Measurements from ENCODE around the gene CEP250.
"Not testable (repeated sequence)": the region's sequence is repeated elsewhere in the genome, so short reads cannot be mapped to it uniquely, and the experiment has no call there.

CEP250 gene

DNA sequence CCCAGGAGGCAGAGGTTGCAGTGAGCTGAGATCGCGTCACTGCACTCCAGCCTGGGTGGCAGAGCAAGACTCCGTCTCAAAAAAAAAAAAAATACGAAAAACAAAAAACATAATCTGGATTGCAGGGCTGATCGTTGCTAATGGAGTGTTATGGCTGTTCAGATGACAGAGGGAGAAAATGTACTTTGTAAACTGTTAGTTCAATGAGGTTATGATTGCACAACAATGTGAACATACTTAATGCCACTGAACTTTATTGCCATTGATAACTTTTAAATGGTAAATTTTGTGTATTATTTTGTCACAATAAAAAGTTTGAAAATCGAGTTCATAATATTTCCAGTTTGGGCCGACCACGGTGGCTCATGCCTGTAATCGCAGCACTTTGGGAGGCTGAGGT is 63.6 kb downstream of the CEP250 start:
- no peak for DNase-seq (ENCODE audit: low read depth in 2 of 2)

DNA sequence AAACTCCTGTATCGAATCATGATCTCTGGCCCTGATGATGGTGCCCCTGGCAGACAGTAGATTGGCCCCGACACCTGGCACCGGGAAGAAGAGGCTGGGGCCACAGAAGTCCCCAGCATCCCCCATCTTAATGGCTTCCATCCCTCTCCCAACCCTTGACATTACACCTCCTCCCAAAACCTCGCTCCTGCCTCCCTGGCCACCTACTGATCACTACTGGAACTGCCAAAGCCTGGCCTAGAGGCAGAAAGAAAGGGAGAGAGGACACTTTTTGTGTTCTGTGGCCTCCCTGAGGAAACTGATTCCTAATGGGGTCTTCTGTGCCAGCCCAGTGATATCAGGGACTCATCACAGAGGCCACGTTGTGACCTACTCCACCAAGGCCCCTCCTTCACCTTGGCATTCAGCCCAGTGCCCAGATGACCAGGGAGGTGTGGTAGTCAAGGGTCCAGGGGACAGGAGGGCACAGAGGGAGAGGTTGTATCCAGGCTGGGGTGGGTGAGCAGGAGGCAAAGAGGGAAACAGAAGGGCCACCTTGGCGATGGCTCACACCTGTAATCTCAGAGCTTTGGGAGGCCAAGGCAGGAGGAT is 68.0 kb downstream of the CEP250 start:
- DNase-seq (ENCODE audit: low read depth in 2 of 2), result peak in 1 of 2 donors; percentile 15

DNA sequence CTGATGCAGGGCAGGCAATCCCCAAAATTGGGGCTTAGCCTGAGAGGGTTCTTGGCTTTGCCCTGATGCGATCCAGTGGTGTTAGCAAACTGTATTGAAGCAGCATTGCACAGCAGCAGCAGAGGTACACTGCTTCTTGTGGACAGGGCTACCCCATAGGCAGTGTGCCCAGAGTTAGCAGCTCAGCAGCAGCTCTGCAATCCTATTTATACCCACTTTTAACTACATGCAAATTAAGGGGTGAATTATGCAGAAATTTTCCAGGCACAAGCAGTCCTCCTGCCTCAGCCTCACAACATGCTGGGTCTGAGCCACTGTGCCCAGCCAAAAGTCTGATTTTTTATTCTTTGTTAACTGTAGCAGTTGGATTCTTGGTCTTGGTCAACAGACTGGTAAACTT is 70.2 kb downstream of the CEP250 start:
- no peak for DNase-seq (ENCODE audit: low read depth in 2 of 2)

DNA sequence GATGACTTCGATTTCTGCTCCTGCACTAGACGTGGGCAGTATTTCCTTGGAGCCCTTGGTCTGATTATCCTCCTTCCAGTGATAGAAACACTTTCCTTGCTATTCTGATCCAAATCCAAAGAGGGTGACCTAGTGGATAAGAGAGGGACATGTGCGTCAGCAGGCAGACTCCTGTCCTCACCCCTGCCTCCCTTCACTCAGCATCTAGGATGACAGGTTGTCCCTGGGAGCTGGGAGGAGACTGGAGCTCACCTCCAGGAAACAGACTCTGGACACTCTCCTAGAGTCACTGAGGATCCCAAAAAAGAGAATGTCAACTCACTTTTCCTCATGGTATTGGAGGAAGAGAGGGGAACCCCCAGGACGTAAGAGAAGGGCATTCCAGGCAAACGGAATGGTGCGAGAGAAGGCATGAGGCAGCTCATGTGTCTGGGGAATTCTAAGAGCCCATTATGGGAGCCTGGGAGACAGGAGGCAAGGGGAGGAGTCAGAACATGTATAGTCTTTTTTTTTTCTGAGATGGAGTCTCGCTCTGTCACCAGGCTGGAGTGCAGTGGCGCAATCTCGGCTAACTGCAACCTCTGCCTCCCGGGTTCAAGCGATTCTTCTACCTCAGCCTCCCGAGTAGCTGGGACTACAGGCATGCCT is 71.8 kb downstream of the CEP250 start:
- DNase-seq (ENCODE audit: low read depth in 2 of 2), result no peak

DNA sequence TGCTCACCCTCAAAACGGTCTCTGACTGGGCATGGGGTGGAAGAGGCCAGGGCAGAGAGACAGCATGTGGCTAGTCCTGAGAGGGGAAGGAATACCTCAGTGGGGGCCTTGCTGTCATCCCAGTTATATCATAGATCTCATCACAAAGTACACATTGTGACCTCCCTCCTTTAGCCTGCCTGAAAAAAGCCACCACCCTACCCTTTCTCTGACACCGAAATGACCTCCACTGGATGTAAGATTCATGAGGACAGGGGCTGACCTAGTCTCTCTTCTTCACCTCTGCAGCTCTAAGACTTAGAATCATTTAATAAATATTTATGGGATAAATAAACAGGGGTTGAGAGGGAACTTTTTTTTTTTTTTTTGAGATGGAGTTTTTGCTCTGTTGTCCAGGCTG is 74.2 kb downstream of the CEP250 start, which contains the start of gene C20orf173:
C20orf173 (minus strand) TSS at position 101 of the 400 bp plus-strand sequence. CDS start 279 bp downstream, outside the sequence.
- no peak for DNase-seq (ENCODE audit: low read depth in 2 of 2)

DNA sequence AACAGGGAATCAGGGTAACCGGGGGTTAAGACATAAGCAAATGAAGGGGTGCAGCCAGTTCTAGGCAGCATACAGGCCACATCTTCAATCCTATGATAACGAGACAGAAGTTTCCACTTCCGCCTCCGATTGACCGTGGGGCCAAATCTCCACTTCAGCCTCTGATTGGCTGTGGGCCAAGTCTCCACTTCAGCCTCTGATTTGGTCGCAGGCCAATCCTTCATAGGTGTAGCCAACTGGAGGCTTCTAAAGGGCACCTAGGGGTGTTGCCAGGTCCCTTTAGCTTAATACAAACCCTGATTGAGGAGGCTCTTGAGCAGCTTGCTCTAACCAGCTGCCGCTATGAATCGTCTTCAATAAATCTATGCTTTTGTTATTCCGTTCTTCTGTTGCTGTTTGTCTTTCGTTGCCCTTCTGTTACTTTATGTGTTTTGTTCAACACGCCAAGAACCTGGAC is 84.4 kb downstream of the CEP250 start:
- DNase-seq (ENCODE audit: low read depth in 2 of 2), result no peak

DNA sequence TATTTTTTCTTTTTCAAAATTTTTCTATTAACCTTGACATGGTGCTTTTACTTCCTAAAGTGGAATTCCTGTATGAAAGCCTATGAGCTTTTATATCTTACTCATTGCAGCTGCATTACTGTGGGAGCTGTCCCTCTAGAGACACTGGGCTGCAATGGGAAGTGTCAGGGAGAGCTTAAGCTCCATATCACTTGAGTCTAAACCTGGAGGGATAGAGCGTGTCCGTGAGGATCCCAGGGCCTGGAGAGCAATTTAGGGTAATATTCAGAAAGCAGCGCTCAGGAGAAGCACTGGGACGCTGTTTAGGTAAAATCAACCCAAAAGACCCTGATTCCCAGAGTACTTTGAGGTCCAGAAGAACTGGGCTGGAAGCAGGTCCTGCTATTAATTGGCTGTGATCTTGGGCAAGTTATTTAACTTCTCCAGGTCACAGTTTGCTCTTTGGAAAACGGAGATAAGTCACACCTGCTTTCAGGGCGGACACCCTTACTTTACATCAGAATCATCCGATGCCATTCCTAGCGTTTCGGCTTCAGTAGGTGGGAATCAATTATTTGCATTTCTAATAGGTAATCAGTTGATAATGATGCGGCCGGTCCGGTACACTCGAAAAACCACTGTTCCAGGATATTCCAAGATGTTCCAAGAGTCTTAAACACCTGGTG is 85.9 kb downstream of the CEP250 start:
- no peak for DNase-seq (ENCODE audit: low read depth in 2 of 2)

DNA sequence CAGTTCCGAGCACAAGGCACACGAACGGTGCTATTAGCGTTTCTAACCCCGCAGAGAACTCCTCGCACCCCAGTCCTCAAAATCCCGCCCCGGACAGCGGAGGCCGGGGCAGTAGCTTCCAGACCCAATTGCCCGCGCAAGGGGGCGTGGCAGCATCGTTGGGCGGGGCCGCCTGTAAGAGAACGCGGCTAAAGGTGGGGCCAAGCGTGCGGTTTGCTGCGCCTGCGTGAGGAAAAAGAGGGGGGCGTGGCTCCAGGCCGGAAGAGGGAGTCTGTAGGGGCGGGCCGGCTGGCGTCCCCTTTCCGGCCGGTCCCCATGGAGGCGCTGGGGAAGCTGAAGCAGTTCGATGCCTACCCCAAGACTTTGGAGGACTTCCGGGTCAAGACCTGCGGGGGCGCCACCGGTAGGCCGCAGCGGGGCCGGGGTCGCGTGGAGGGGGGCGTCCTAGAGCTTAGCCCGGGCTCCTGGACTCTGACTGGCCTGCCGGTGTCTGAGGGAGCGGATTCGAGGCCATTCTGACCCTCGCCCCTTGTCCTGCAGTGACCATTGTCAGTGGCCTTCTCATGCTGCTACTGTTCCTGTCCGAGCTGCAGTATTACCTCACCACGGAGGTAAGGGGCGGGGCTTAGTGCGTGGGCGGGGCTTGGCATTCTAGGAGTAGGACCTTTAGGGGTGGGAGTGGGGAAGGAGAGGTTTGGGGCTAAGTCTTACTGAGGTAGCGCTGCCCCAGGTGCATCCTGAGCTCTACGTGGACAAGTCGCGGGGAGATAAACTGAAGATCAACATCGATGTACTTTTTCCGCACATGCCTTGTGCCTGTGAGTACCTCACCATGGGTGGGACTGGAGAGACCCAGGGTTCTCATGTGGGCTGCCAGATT is 86.6 kb downstream of the CEP250 start, which contains the start of gene ERGIC3:
ERGIC3 (plus strand) TSS at position 296 of the 880 bp plus-strand sequence; CDS start at position 316, 20 bp downstream.
- peak; percentile 98 for DNase-seq (ENCODE audit: low read depth in 2 of 2)

DNA sequence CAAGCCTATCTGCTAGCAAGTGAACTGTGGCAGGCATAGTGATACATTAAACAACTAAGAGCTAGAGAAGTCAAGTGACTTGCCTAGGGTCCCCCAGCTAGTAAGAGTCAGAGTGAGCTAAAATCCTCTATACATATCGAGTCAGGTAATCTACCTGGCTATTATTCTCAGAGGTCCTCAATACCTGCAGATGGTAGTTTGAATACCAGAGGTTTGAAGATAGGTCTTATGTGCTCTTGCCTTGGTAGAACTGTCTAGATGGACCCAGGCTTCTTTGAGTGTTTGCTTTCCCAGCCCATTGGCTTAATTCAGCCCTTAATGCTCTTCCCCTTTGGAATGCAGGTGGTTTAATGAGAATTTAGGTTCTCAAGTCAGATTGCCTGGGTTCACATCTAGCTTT is 87.6 kb downstream of the CEP250 start:
- DNase-seq (ENCODE audit: low read depth in 2 of 2), result no peak

DNA sequence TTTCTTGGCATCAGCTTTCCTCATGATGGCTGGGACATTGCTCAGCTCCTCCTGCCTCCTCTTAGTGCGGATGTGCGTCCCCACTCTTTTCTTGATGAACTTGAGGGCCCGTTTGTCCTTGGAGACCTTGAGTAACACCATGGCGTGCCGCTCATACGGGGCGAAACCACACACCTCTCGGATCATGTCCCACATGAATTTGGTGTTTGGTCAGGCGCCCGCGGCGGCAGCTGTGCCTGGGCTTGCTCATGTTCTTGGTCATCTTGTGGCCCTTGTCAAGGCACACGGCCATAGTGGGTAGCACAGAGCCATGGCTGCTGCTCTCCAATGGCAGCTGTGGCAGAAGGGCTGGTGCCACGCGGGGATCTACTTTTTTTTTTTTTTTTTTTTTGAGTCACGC is 89.0 kb downstream of the CEP250 start:
- DNase-seq (ENCODE audit: low read depth in 2 of 2), result no peak

DNA sequence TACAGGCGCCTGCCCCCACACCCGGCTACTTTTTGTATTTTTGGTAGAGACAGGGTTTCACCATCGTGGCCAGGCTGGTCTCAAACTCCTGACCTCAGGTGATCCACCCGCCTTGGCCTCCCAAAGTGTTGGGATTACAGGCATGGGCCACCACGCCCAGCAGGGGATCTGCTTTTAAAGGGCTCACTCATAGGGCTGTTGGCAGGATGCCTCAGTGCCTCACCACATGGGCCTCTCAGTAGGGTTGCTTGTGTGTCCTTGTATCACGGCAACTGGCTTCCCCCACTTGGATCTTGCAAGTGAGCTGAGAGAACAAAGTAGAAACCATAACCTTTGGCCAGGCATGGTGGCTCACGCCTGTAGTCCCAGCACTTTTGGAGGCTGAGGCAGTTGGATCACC is 89.5 kb downstream of the CEP250 start:
- not testable (repeated sequence) for DNase-seq (ENCODE audit: low read depth in 2 of 2)

DNA sequence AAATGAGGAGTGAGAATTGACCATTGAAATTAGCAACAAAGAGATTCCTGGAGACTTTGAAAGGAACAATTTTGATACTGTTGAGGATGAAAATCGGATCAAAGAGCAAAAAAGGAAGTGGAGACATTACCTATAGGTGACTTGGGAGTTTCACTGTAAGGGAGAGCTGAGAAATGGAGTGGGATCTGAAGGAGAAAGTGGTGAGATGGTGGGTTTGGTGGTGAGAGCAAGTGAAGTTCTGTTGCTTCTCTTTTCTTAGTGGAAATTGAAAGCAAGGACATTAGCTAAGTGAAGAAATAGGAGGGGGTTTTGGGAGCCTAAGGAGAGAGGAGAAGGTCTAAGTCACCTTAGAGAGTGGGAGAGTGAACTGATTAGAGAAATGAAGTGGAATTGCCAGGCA is 90.7 kb downstream of the CEP250 start:
- no peak for DNase-seq (ENCODE audit: low read depth in 2 of 2)

DNA sequence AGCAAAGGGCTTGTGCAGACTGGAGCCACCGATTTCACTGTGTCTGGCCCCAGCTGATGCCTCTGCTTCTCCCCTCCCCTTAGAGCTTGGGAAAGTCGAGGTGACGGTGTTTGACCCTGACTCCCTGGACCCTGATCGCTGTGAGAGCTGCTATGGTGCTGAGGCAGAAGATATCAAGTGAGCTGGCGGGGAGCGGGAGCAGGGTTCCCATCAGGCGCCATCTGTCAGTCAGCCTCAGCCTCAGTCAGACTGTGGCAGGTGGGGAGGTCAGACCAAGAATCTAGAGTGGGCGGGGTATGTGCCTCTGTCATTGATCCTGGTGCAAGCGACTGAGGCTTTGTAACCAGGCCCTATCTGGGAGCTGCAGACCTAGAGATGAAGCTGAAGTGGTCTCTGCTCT is 91.9 kb downstream of the CEP250 start:
- DNase-seq (ENCODE audit: low read depth in 2 of 2), result no peak

DNA sequence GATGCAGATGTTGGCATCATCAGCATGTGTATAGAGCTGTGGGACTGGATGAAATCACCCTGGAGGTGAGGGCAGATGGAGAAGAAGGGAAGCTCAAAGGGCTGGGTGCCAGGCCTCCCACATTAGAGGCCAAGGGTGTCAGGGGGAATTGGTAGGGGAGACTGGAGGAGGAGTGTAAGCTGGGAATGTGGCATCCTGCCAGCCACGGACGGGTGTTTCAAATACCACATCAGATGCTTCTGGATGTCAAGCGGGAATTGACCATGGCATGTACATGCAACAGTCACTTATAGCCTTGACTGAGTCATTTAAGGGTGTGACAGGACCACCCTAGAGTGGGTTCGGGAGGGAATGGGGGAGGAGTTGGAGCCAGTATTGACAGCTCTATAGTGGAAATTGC is 96.1 kb downstream of the CEP250 start:
- no peak for DNase-seq (ENCODE audit: low read depth in 2 of 2)

DNA sequence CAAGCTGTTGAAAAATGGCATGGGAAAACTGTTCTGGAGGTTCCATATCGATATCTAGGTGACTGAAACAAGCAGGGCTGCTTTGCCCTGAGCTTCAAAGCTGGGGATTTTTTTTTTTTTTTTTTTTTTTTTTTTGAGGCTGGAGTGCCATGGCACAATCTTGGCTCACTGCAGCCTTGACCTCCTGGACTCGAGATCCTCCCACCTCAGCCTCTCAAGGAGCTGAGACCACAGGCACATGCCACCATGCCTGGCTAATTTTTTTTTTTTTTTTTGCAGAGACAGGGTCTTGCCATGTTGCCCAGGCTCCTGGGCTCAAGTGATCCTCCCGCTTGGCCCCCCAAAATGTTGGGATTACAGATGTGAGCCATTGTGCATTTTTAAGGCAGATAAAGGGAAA is 97.5 kb downstream of the CEP250 start:
- no peak for DNase-seq (ENCODE audit: low read depth in 2 of 2)

DNA sequence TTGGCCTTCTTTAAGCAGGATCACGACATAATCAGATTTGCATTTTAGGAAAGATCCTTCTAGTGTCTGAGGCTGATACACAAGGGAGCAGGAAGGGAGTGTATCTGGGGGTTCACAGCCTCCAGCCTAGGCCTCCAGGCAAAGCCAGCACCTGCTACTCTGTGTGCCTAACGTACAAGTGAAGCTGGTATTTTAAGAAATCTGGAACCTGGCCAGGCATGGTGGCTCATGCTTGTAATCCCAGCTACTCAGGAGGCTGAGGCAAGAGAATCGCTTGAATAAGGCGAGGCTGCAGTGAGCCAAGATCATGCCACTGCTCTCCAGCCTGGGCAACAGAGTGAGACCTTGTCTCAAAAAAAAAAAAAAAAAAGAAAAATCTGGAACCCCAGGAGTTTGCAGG is 100.1 kb downstream of the CEP250 start:
- not testable (repeated sequence) for DNase-seq (ENCODE audit: low read depth in 2 of 2)

DNA sequence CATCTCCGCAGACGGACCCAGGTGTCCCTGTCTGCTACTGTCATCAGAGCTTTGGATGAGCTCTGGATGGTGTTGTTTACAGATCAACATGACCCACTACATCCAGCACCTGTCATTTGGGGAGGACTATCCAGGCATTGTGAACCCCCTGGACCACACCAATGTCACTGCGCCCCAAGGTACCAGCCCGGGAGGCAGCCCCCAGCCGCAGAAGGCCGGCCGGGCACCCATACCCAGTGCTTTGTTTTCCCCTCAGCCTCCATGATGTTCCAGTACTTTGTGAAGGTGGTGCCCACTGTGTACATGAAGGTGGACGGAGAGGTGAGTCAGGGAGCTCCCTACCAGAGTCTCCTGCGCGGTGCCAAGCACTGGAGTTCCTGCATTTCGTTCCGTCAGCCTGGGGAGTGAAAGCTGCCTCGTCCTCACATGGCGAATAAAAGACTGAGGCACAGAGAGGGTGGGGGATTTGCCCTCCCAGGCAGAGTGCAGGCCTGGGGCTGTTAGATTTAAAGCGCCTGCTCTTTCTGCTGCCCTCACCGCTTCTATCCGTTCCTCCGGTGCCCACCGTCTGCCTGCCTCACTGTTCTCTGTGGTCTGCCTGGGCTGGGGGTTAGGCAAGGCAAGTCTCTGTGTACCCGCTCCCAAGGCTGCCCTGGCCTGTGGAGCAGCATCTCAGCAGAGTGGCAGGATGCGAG is 100.7 kb downstream of the CEP250 start:
- DNase-seq (ENCODE audit: low read depth in 2 of 2), result no peak

DNA sequence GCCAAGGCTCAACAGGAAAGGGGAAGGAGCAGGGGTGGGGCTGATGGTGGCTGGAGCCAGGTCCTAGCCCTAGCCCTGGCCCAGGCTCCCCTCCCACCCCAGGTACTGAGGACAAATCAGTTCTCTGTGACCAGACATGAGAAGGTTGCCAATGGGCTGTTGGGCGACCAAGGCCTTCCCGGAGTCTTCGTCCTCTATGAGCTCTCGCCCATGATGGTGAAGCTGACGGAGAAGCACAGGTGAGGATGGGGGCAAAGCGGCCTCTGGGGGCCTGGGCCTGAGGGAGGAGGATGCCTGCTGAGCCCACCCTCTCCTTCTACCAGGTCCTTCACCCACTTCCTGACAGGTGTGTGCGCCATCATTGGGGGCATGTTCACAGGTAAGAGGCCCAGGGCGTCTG is 101.5 kb downstream of the CEP250 start:
- DNase-seq (ENCODE audit: low read depth in 2 of 2), result no peak

DNA sequence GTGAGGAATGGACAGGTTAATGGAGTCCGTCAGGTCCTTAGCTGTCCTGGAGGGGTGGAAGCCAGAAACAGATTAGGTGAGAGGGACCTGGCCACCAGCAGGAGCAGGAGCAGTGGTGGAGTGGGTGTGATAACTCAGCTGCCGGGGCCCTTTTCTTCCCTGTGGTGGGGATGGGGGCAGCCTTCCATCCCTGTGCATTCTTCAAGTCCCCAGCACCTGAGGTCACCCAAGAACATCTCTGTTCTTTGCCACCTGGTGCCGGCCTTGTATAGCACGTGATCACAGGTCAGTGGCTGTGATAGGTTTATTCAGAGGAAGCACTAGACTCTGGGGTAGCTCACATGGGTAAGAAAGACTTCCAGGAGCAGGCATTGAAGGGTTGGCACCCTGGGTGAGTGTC is 103.1 kb downstream of the CEP250 start:
- no peak for DNase-seq (ENCODE audit: low read depth in 2 of 2)

DNA sequence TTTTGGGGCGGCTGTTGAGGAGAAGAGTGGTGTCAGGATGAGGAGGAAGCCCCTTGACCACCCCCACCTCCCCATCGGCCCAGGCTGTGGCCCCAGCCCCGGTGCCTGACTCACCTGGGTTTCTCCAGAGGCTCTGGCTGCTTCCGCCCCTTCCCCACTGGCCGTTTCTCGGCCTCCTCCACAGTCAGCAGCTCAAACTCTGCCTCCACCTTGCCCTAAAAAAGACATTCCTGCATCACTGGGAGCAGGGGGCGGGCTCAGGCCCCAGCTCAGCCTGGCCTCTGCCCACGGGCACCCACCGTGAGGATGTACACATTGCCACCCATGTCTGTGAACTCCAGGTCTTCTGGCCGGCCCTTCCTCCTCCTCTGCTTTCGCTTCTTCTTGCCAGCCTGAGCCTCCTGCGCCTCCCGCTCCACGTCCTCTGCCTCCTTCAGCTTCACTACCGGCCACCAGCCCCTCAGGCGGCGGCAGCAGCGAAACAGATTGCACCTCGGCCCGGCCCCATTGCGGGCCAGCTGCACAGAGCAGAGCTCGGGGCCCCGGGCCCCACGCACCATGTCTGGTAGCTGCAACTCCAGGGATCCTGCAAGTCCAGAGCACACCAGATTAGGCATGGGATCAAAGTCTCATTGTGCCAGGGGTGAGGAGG is 103.8 kb downstream of the CEP250 start:
- DNase-seq (ENCODE audit: low read depth in 2 of 2), result no peak

DNA sequence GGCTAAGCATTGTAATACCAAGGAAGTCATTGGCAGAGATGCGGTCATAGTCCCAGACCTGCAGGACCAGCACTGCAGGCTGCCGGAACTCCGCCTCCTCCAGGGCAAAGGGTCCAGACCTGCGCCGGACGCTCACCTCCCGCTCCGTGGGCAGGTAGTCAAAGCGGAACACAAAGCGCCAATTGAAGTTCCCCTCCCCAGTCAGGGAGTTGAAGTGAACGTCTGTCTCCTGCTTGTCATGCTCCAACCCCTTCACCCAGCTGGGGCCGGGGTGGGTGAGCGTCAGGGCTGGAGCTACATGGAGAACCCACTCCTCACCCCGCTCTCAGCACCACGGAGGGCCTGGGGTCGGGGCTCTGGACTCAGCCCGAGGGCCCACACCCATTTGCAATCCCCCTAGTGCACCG is 104.7 kb downstream of the CEP250 start:
- DNase-seq (ENCODE audit: low read depth in 2 of 2), result no peak
